K562 (cell line): ENCODE measurements around the gene TNNT2.

Source experiments
- CC2D1A ChIP-seq: fragments of 450-650 bp; IDR thresholded peaks from 2 replicates; pipeline ENCODE4 v1.6.1; 2017; ENCODE audit warnings: mild to moderate bottlenecking
- GATA2 ChIP-seq: sonication (generic); formaldehyde crosslinking; IDR thresholded peaks from 2 replicates; pipeline ENCODE4 v1.4.0; 2020; ENCODE audit warnings: mild to moderate bottlenecking, missing genetic modification reagents
- HIVEP1 ChIP-seq: fragments of 250-450 bp; sonication (Bioruptor Pico); IDR thresholded peaks from 2 replicates; pipeline ENCODE4 v1.4.0; 2020; ENCODE audit warnings: mild to moderate bottlenecking
- HMG20A ChIP-seq: fragments of 450-650 bp; formaldehyde crosslinking; conservative IDR thresholded peaks from 2 replicates; pipeline ENCODE4 v1.4.0; 2020; ENCODE audit warnings: mild to moderate bottlenecking, mixed read lengths
- MXI1 ChIP-seq: IDR thresholded peaks from 2 replicates; pipeline ENCODE4 v1.6.1; 2011; ENCODE audit warnings: low read depth, mild to moderate bottlenecking, improper control_type of control experiment, low read length
- POLR2A ChIP-seq: fragments of 450-650 bp; conservative IDR thresholded peaks from 2 replicates; pipeline ENCODE4 v1.6.1; 2016
- POLR2AphosphoS2 ChIP-seq: IDR thresholded peaks from 2 replicates; pipeline ENCODE4 v1.6.1; 2012; ENCODE audit warnings: low read length, improper control_type of control experiment
- SOX6 ChIP-seq: fragments of 450-650 bp; IDR thresholded peaks from 2 replicates; pipeline ENCODE4 v1.6.1; 2014; ENCODE audit warnings: mild to moderate bottlenecking
- YY1 ChIP-seq, 3 experiments: IDR thresholded peaks; 2 replicates each; pipeline ENCODE4 v1.6.1; 2011; ENCODE audit warnings: low read length in 2 of 3, mild to moderate bottlenecking in 2 of 3, moderate library complexity in 2 of 3, borderline replicate concordance in 1 of 3, control low read depth in 1 of 3, low read depth in 1 of 3; ENCODE audit not compliant: insufficient read depth in 3 of 3, insufficient replicate concordance in 2 of 3, control insufficient read depth in 1 of 3, insufficient read length in 1 of 3; ENCODE audit errors: extremely low read depth in 1 of 3
- ZNF551 ChIP-seq: fragments of 250-450 bp; sonication (Bioruptor Pico); IDR thresholded peaks from 2 replicates; pipeline ENCODE4 v1.5.0; 2021; ENCODE audit warnings: mild to moderate bottlenecking, moderate library complexity
- ZNF561 ChIP-seq: fragments of 450-650 bp; formaldehyde crosslinking; conservative IDR thresholded peaks from 2 replicates; pipeline ENCODE4 v1.4.0; 2020; ENCODE audit warnings: mild to moderate bottlenecking, moderate library complexity
- TF ChIP-seq, protein P1 (sequence below): conservative IDR thresholded peaks from 2 replicates; pipeline ENCODE4 v1.6.1; 2011; ENCODE audit warnings: low read depth, mild to moderate bottlenecking, low read length; ENCODE audit not compliant: control insufficient read depth
- TF ChIP-seq, protein P2 (sequence below), 3 experiments: IDR thresholded peaks in 2 of 3; conservative IDR thresholded peaks in 1 of 3; 2 replicates each; pipeline ENCODE4 v1.5.1; 2011 to 2012; ENCODE audit warnings: low read length in 3 of 3, mild to moderate bottlenecking in 3 of 3, control low read depth in 2 of 3, improper control_type of control experiment in 1 of 3, inconsistent platforms in 1 of 3, low read depth in 1 of 3, mixed read lengths in 1 of 3, moderate library complexity in 1 of 3; ENCODE audit not compliant: insufficient read depth in 2 of 3
- TF ChIP-seq, protein P3 (sequence below): sonication (generic); formaldehyde crosslinking; IDR thresholded peaks from 2 replicates; pipeline ENCODE4 v1.8.0; 2022; ENCODE audit warnings: mild to moderate bottlenecking, missing genetic modification reagents

DNA sequence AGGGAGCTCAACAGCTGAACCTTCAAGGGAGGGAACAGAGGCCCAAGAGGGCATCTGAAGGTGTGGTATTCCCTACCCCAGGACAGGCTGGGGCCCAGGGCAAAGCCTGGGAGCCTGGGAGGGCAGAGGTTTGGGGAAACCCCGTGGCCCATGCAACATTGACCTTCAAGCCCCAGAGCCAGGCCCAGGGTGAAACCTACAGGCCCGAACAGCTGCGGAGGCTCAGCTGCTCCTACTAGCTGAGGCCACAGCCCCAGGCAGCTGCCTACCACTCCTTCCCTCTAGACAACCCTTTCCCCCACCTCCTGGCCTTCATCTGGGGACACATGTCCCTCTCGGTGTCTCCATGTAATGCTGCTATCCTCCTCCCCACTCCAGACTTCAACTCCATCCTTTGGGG, 18.5 kb upstream of the TNNT2 start:
- TF ChIP-seq, protein P1, sequence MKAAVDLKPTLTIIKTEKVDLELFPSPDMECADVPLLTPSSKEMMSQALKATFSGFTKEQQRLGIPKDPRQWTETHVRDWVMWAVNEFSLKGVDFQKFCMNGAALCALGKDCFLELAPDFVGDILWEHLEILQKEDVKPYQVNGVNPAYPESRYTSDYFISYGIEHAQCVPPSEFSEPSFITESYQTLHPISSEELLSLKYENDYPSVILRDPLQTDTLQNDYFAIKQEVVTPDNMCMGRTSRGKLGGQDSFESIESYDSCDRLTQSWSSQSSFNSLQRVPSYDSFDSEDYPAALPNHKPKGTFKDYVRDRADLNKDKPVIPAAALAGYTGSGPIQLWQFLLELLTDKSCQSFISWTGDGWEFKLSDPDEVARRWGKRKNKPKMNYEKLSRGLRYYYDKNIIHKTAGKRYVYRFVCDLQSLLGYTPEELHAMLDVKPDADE = no peak
- TF ChIP-seq CC2D1A (no peak), POLR2AphosphoS2 (no peak), ZNF551 (no peak), HIVEP1 (CRISPR knock-in tag) (no peak), SOX6 (no peak), HMG20A (CRISPR knock-in tag) (no peak), MXI1 (no peak), ZNF561 (CRISPR knock-in tag) (no peak), YY1 (IDR thresholded peaks at IDR 0.05; ENCODE audit: borderline replicate concordance in 1 of 3, control insufficient read depth in 1 of 3, extremely low read depth in 1 of 3, insufficient read depth in 3 of 3, insufficient read length in 1 of 3, insufficient replicate concordance in 2 of 3, low read depth in 1 of 3, low read length in 2 of 3) (no peak), GATA2 (CRISPR knock-in tag) (no peak), POLR2A (no peak)
- TF ChIP-seq, protein P2, sequence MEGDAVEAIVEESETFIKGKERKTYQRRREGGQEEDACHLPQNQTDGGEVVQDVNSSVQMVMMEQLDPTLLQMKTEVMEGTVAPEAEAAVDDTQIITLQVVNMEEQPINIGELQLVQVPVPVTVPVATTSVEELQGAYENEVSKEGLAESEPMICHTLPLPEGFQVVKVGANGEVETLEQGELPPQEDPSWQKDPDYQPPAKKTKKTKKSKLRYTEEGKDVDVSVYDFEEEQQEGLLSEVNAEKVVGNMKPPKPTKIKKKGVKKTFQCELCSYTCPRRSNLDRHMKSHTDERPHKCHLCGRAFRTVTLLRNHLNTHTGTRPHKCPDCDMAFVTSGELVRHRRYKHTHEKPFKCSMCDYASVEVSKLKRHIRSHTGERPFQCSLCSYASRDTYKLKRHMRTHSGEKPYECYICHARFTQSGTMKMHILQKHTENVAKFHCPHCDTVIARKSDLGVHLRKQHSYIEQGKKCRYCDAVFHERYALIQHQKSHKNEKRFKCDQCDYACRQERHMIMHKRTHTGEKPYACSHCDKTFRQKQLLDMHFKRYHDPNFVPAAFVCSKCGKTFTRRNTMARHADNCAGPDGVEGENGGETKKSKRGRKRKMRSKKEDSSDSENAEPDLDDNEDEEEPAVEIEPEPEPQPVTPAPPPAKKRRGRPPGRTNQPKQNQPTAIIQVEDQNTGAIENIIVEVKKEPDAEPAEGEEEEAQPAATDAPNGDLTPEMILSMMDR (IDR thresholded peaks at IDR 0.05 in 2 of 3, conservative IDR thresholded peaks at IDR 0.05 in 1 of 3; ENCODE audit: insufficient read depth in 2 of 3, low read depth in 1 of 3, low read length in 3 of 3) = no peak
- TF ChIP-seq, protein P3, sequence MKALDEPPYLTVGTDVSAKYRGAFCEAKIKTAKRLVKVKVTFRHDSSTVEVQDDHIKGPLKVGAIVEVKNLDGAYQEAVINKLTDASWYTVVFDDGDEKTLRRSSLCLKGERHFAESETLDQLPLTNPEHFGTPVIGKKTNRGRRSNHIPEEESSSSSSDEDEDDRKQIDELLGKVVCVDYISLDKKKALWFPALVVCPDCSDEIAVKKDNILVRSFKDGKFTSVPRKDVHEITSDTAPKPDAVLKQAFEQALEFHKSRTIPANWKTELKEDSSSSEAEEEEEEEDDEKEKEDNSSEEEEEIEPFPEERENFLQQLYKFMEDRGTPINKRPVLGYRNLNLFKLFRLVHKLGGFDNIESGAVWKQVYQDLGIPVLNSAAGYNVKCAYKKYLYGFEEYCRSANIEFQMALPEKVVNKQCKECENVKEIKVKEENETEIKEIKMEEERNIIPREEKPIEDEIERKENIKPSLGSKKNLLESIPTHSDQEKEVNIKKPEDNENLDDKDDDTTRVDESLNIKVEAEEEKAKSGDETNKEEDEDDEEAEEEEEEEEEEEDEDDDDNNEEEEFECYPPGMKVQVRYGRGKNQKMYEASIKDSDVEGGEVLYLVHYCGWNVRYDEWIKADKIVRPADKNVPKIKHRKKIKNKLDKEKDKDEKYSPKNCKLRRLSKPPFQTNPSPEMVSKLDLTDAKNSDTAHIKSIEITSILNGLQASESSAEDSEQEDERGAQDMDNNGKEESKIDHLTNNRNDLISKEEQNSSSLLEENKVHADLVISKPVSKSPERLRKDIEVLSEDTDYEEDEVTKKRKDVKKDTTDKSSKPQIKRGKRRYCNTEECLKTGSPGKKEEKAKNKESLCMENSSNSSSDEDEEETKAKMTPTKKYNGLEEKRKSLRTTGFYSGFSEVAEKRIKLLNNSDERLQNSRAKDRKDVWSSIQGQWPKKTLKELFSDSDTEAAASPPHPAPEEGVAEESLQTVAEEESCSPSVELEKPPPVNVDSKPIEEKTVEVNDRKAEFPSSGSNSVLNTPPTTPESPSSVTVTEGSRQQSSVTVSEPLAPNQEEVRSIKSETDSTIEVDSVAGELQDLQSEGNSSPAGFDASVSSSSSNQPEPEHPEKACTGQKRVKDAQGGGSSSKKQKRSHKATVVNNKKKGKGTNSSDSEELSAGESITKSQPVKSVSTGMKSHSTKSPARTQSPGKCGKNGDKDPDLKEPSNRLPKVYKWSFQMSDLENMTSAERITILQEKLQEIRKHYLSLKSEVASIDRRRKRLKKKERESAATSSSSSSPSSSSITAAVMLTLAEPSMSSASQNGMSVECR = no peak
